Activated CD4-positive, alpha-beta T cell treated with anti-CD3 and anti-CD28 coated beads, Interleukin-2, amount 50 U/mL, for 1 hour (primary cell): ENCODE measurements around the gene CRY2.
"Not testable (repeated sequence)": the region's sequence is repeated elsewhere in the genome, so short reads cannot be mapped to it uniquely, and the experiment has no call there.

ENCODE experiments used
- DNase-seq: peaks from one replicate; pipeline ENCODE4 v3.0.0-alpha.2; 2020

Gene CRY2

DNA sequence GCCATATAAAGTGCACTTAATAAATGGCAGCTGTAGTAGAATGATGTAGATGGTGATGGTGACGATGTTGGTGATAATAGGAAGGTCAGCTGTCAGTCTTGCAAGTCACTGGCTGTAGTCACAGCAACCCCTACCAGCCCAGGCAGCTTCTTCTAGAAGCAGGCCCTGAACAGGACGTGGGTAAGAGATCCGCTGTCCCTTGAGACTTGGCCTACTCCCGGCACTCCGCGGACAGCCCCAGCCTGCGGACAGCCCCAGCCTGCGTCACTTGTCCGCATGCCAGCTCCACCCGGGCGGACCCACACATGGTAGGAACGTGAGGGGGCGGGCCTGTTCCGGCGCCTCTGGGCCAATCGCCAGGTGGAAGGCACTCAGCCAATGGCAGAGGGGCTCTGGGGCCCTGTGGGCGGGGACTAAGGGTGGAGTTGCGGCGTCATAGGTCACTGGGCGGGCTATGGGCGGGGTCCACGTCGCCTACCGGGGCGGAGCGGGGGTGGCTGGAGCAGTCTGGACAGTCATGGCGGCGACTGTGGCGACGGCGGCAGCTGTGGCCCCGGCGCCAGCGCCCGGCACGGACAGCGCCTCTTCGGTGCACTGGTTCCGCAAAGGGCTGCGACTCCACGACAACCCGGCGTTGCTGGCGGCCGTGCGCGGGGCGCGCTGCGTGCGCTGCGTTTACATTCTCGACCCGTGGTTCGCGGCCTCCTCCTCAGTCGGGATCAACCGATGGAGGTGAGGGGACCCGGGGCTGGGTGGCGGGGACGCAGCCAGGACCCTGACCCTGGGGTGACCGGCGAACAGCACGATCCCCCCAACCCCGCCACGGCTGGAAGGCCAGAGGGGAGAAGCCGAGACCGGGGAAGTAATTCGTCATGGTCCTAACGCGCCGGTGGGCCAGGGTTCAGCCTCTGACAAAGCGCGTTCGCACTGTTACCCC lies at the start of gene CRY2:
Gene CRY2 (plus strand): TSS at position 502 of the 937 bp plus-strand sequence. CDS start 16 bp downstream, at position 518.
- DNase-seq: peak; percentile 99

DNA sequence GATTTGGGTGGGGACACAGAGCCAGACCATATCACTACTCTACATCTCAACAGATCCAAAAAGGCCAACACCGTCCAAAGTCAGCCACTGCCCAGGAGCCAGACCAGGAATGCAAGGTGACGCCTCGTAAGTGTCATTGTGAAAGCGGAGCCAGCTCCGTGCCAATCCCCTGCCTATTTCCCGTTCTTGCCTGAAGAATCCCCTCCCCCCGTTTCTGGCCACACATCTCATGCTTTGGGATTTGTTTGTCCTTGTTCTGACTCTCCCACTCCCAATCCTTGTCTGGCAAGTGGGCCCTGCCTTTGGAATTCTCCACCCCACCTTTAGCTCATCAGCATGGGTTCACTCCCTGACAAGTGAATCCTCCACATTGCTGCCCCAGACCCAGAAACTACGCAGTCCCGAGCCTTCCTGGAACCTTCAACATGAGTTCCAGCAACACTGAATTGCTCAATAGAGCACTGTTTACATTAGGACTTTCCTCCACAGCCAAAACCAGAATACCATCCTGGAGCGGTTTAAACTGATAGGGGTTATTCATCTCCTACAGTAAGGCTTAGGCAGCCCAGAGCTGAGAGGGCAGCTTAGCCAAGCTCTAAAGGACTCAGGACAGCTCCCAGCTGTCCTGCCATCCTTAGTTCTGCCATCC lies 48.4 kb upstream of the CRY2 start:
- DNase-seq: no peak

DNA sequence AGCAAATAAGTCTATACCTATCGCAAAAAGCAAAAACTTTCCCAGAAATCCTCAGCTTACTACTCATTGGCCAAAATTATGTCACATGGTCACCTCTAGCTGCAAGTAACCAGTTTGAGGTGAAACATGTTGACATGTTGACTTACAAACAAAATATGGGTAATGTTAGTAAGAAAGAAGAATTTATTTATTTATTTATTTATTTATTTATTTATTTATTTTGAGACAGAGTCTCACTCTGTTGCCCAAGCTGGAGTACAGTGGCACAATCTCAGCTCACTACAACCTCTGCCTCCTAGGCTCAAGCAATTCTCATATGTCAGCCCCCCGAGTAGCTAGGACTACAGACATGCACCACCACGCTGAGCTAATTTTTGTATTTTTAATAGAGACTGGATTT lies 47.7 kb upstream of the CRY2 start:
- no peak for DNase-seq

DNA sequence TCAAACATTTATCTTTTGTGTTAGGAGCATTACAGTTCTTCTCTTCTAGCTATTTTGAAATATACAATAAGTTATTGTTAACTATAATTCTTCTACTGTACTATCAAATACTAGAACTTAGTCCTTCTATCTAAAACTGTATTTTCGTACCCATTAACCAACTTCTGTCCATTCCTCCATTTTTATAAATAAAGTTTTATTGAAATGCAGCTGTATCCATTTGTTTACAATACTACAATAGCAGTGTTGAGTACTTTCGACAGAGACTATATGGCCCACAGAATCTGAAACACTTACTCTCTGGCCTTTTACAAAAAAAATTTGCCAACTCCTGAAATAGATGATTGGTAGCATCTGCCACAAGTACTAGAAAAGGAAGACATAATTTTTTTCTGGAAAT lies 47.0 kb upstream of the CRY2 start:
- DNase-seq: no peak

DNA sequence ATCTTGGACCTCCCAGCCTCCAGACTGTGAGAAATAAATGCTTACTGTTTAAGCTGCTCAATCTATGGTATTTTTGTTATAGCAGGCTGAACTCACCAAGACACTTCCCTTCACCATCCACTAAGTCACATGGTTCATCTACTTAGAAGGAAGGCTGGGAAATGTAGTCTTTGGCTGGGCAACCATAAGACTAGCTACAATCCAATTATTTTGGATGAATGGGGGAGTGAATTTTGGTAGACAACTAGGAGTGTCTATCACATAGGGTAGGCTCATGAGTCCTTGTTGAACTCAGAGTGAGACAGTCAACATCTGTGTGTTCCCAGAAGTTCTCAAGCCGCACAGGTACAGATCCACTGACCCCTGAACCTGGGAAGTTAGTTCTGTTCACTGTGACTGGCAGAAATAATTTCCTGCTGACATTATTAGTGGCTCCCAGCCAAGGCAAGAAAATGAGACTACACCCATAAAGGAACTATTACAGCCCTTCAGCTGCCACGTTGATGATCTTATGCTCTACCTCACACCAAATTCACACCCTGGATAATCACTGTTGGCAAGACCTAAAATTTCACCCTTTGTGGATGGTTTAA lies 45.5 kb upstream of the CRY2 start:
- DNase-seq: no peak

DNA sequence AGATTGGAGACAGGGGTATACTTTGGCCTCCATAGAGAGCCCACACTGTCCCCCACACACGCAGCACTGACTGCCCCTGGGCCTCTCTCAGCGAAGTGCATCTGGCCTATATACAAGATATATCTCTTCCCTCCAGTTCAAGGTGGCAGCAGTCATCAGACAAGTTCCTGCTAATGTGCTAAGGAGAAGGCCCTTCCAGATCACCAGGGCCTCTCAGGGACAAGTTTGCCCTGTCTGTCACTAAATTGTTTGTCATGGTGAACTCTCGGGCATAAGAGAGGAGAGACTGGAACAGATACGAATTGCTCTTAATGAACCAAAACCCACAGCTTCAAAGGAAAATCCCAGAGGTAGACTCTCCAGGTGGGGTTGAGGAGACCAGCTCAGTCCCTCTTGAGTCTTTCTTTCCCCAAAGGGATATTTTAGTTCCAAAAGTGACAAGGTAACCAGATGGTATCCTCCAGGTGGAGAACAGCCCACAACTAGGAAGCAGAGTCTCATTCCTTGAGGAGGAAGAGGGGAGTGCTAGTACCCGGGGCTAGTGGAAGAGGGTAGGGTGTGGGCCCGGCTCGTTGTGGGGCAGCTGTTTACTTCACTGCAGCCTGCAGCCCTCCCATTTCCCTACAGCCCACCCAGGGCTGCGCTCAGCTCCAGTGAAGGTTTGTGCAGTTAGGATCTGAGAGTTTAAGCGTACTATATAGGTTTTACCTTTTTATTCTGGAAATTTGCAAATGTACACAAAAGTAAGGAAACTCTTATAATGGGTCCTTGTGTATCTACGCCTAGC lies 44.6 kb upstream of the CRY2 start:
- DNase-seq: no peak

DNA sequence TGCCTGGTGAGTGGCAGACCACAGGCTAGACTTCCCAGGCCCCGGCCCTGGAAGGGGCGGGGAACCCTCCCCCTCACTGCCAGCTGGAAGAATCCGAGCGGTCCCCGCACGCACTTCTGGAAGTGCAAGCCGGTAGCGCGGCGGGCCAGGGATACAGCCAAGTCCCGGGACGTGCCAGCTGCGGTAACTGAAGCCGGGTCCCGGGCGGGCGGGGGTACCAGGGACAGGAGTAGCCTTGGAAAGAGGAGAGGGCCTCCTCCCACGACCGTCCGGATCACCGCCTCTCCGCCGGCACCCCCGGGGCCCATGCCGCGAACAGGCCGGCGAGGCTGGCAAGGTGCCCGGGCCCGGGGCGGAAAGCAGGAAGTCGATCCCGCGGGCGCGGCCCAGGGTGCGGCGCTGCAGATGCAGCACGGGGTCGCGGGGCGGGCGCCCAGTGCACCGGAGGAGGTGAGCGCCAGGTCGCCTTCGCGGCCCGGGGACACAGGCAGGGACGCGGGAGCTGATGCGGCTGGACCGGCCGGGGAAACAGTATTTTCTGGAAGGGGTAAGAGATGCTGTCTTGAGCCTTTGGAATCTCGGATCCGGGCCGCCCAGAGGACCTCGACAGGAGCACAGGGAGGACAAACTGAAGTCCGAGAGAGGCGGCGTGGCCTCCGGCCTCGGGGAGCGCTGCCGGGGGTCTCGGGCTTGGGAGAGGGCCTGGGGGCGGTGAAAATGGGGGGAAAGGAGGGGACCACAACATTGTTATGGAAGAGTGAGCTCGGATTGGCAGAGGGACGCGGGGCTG lies 43.1 kb upstream of the CRY2 start:
- peak; percentile 44 for DNase-seq

DNA sequence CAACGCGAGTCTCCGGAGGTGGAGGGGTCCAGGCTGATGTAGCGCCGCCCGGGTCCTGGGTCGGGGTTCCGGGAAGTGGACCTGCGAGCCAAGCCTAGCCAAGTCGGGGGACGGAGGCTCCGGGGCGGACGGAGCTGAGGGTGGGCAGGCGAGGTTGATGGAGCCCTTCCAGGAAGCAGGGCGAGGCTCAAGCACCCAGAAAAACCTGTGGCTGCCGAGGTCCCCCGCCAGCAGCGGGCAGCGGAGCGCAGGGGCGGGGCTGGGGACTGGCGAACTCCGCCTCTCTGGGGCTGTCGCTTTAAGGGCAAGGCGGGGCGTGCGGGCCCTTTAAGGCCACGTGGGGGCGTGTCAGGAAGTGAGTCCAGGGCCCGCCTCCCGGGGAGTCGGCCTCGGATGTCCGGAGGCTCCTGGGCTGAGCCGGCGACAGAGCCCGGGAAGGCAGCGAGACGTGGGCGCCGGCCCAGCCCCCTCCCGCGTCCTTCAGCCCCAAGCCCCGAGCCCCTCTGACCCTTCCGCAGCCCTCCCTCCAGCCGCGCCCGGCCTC lies 42.4 kb upstream of the CRY2 start, which contains the start of gene SLC35C1:
Gene SLC35C1 (plus strand): TSS at position 389 of the 544 bp plus-strand sequence. CDS start 653 bp downstream, outside the sequence.
- DNase-seq: peak; percentile 95

DNA sequence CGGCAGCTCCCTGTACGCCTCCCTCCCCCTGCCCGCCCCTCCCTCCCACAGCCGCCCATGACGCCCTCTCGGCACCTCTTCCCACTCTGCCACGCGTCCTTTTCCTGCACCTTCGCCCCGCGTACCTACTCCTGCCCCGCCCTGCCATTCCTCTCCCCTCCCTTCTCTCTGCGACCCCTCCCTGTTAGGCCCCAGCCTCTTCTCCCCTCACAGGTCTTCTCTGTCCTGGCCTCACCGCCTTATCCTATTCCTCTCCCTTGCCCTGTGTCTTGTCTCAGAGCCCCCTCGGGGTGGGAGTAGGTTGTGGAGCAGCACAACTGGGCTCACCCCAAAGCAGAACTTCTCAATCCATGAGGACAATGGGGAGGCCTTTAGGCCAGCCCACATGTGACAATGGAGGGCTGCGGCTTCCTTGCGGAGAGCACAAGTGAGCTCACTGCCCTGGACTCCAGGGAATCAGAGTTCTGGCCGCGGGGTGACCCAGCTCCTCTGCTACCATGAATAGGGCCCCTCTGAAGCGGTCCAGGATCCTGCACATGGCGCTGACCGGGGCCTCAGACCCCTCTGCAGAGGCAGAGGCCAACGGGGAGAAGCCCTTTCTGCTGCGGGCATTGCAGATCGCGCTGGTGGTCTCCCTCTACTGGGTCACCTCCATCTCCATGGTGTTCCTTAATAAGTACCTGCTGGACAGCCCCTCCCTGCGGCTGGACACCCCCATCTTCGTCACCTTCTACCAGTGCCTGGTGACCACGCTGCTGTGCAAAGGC lies 41.8 kb upstream of the CRY2 start:
- DNase-seq: no peak

DNA sequence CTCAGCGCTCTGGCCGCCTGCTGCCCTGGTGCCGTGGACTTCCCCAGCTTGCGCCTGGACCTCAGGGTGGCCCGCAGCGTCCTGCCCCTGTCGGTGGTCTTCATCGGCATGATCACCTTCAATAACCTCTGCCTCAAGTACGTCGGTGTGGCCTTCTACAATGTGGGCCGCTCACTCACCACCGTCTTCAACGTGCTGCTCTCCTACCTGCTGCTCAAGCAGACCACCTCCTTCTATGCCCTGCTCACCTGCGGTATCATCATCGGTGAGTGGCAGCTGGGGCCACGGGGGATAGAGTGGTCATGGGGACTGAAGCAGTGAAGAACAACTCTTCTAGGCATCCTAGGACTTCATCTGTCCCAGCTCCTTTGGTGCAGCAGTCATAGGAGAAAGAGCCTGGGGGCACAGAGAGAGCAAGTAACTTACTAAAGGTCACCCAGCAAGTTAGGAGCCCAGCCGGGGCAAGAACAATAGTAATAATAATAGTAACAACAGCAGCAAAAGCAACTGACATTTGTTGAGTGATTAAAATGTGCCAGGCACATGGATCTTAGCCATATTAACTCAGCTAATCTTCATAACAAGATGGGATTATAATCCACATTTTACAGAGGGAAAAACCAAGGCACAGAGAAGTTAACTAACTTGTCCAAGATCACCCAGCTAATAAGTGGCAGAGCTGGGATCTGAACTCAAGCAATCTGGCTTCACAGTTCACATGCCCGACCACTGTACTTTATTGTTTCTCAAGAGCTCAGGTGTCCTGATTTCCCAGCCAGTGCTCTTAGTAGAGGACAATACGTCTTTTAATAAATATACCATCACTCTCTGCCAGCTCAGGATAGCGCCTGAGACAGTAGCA lies 41.0 kb upstream of the CRY2 start:
- no peak for DNase-seq

DNA sequence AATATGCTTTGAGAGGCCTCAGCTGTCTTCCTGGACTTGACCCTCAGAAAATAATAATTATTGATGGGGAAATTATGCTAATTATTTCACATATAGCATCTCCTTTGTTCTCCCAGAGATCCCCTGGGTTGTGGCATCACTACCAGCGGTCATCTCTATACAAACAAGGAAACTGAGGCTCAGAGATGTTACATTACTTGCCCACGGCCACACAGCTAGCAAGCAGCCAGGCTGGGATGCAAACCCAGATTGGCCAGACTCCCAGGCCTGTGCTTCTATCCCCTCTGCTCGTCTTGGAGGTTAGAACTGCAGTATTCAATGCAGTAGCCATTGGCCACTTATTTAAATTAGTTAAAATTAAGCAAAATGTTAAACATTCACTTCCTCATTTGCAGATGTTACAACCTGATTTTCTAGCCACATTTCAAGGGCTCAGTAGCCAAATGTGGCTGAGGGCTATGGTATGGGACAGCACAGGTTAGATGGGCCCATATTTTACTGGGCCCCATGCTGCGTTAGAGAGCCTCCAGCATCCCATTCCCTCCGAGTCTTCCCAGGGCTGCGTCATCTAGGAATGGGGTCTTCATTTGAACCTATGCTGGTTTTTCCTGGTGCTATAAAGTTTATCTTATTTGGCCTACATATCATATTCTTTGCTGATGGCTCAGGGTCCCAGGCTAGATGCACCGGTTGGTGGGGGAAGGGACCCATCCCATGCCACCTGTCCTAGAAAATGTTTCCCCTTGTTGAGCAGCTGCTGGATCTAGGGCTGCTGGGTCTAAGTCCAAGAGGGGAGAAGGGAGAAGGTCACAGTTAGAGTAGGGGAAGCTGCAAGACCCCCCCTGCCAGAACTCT lies 40.1 kb upstream of the CRY2 start:
- DNase-seq: no peak

DNA sequence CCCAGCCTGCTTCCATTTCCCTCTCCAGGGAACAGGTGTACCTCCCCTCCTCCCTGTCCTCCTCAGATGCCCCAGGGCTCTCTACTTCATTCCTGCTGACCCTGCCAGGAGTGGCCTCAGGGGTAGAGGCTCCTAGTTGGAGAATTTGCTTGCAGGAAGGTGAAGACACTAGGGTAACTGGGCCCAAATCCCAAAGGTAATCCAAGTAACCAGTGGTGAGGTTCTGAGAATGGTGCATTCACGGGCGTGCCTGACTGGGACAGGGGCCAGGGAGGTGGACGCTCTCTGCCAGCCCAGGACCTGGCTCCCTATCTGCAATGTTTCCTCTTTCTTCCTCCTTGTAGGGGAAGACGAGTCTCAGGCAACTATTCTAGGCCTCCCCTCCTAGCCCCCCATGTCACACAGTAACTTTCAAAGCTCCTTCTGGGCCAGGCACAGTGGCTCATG lies 39.5 kb upstream of the CRY2 start:
- DNase-seq: no peak

DNA sequence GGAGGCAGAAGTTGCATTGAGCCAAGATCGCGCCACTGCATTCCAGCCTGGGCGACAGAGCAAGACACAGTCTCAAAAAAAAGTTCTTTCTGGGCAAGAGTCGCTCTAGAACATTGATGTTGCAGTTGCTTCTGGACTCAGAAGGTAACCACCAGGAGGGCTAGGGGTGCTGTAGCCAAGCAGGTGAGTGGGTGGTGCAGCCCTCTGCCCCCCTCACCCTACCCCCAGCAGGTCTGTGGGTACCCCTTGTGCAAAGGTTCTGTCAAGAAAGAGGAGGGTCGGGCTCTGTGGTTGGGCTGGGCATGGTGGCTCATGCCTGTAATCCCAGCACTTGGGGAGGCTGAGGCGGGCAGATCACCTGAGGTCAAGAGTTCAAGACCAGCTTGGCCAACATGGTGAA lies 38.8 kb upstream of the CRY2 start:
- DNase-seq: not testable (repeated sequence)

DNA sequence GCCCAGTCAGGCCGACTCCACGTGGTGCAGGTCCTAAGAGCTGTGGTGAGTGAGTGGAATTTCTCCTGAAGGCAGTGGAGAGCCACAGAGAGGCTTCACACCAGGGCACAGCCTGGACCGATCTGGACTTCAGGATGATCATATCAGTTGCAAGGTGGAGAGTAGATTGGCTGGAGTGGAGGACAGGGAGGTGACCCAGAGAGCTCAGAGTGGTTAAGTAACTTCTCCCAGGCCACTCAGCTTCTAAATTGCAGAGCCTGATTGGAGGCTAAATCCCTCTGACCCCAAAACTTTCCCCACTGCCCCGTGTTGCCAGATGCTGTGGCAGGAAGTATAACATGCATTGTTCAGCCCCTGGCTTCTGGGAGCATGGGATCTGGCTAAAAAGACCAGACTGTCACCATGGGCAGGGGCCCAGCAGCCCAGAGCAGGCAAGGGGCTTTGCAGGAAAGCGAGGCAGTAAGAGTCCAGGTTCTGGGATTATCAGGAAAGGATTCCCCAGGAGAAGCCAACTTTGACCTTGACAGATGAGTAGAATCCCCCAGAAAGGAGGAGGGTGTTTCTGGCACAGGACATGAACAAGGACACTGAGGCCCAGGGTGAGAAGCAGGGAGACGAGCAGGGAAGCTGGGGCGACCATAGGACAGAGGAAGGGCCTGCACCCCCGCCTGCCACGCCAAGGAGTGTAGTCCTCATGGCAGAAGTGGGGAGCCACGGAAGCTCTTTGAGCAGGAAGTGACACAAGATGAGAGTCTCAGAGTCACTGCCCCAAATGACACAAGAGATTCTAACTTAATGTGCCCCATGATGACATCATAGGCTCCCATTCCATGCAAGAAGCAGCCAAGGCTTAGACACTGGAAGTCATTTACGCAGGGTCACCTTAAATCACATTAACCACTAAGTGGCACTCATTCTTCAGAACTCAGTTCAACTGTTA lies 37.5 kb upstream of the CRY2 start:
- no peak for DNase-seq

DNA sequence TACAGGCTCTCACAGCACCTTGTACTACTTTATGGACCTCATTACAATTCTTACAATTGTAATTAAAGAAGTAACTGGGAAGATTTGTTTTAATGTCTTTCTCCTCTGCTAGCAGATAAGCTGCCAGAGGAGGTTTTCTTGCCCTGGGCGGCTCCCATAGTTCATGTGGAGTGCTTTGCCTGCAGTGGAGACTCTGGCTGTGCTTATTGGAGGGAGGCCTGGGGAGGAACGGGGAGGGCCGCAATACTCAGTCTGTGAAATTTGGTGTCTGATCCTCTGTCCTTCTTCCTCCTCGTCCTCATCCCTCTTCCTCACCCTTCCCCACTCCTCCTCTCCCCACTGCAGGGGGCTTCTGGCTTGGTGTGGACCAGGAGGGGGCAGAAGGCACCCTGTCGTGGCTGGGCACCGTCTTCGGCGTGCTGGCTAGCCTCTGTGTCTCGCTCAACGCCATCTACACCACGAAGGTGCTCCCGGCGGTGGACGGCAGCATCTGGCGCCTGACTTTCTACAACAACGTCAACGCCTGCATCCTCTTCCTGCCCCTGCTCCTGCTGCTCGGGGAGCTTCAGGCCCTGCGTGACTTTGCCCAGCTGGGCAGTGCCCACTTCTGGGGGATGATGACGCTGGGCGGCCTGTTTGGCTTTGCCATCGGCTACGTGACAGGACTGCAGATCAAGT lies 36.7 kb upstream of the CRY2 start:
- DNase-seq: no peak

DNA sequence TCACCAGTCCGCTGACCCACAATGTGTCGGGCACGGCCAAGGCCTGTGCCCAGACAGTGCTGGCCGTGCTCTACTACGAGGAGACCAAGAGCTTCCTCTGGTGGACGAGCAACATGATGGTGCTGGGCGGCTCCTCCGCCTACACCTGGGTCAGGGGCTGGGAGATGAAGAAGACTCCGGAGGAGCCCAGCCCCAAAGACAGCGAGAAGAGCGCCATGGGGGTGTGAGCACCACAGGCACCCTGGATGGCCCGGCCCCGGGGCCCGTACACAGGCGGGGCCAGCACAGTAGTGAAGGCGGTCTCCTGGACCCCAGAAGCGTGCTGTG lies 36.2 kb upstream of the CRY2 start:
- no peak for DNase-seq
